Naive thymus-derived CD4-positive, alpha-beta T cell (primary cell): ENCODE measurements around the gene GLIS1. TPM values are rescaled to one million over a fixed set of nuclear protein-coding genes. Genes with fewer than 3 reads are reported as not detected.
"Not testable (repeated sequence)": the region's sequence is repeated elsewhere in the genome, so short reads cannot be mapped to it uniquely, and the experiment has no call there.

Experiments
- ATAC-seq: fragments of 150-1000 bp; cut with Tn5 transposase; 2 replicates; pipeline ENCODE4 v1.10.0; 2021; ENCODE audit warnings: mild to moderate bottlenecking, moderate library complexity
- CTCF ChIA-PET: fragments of 350-600 bp; sonication (Branson Sonifier 250); formaldehyde crosslinking; loops from one replicate; lab custom pipeline; 2021; ENCODE audit warnings: antibody characterized with exemption; lab: Charles Lee
- POLR2A ChIA-PET: fragments of 350-600 bp; sonication (Branson Sonifier 250); formaldehyde crosslinking; loops from one replicate; lab custom pipeline; 2021; ENCODE audit warnings: antibody characterized with exemption, inconsistent platforms; lab: Charles Lee
- DNase-seq, 9 donors: peaks; one replicate each; pipeline versions ENCODE4 v3.0.0 to v3.0.0-alpha.2; 2020 to 2022; ENCODE audit warnings: mixed read lengths in 1 of 9
- H3K27ac ChIP-seq: one replicate; pipeline ENCODE4 v1.7.0; 2013; ENCODE audit warnings: mild to moderate bottlenecking, low read depth, low read length, moderate library complexity
- H3K27me3 ChIP-seq, 2 donors: one replicate each; pipeline ENCODE4 v1.7.0; 2013; ENCODE audit warnings: low read length in 2 of 2, mild to moderate bottlenecking in 2 of 2, moderate library complexity in 2 of 2; ENCODE audit not compliant: control insufficient read depth in 2 of 2, insufficient read depth in 2 of 2
- H3K36me3 ChIP-seq, 3 experiments: 1 replicate in 2 of 3; 2 replicates in 1 of 3; pipeline ENCODE4 v1.7.0; 2013; ENCODE audit warnings: low read length in 3 of 3, mild to moderate bottlenecking in 3 of 3, moderate library complexity in 1 of 3; ENCODE audit not compliant: insufficient read depth in 3 of 3, control insufficient read depth in 2 of 3
- H3K4me1 ChIP-seq, 2 donors: one replicate each; pipeline ENCODE4 v1.7.0; 2013; ENCODE audit warnings: low read length in 2 of 2, mild to moderate bottlenecking in 2 of 2, moderate library complexity in 1 of 2; ENCODE audit not compliant: control insufficient read depth in 2 of 2, insufficient read depth in 2 of 2
- H3K4me3 ChIP-seq: 2 replicates; pipeline ENCODE4 v1.7.0; 2013; ENCODE audit warnings: mild to moderate bottlenecking, low read length
- H3K9me3 ChIP-seq, 3 experiments: 1 replicate in 2 of 3; 2 replicates in 1 of 3; pipeline ENCODE4 v1.7.0; 2013; ENCODE audit warnings: low read length in 3 of 3; ENCODE audit not compliant: control insufficient read depth in 2 of 3
- H3K27ac Mint-ChIP-seq, 9 donors: one replicate each; pipeline ENCODE4 v1.8.0; 2020 to 2022; ENCODE audit warnings: mixed read lengths in 9 of 9, mild to moderate bottlenecking in 8 of 9, moderate library complexity in 5 of 9, inconsistent platforms in 2 of 9
- H3K27me3 Mint-ChIP-seq, 5 donors: one replicate each; pipeline ENCODE4 v1.8.0; 2021 to 2022; ENCODE audit warnings: mixed read lengths in 5 of 5, mild to moderate bottlenecking in 1 of 5
- H3K36me3 Mint-ChIP-seq, 5 donors: one replicate each; pipeline ENCODE4 v1.8.0; 2020 to 2022; ENCODE audit warnings: mixed read lengths in 5 of 5, mild to moderate bottlenecking in 3 of 5, inconsistent platforms in 1 of 5
- H3K4me1 Mint-ChIP-seq, 7 donors: one replicate each; pipeline ENCODE4 v1.8.0; 2020 to 2022; ENCODE audit warnings: mixed read lengths in 7 of 7, mild to moderate bottlenecking in 3 of 7, inconsistent platforms in 1 of 7
- H3K4me3 Mint-ChIP-seq, 10 donors: one replicate each; pipeline ENCODE4 v1.8.0; 2020 to 2022; ENCODE audit warnings: mild to moderate bottlenecking in 10 of 10, mixed read lengths in 10 of 10, moderate library complexity in 6 of 10, inconsistent platforms in 2 of 10
- H3K9me3 Mint-ChIP-seq, 11 donors: one replicate each; pipeline ENCODE4 v1.8.0; 2020 to 2022; ENCODE audit warnings: mixed read lengths in 11 of 11, mild to moderate bottlenecking in 4 of 11, inconsistent platforms in 1 of 11, moderate library complexity in 1 of 11
- intact Hi-C, 2 donors: fragments of 100-400 bp; cut with micrococcal nuclease; formaldehyde crosslinking; loops; one replicate each; pipeline ENCODE4 v1.15.1; 2023
- polyA plus RNA-seq, 2 donors: library from polyadenylated mRNA; unstranded; fragments of 300-500 nt; fragmentation: Illumina TruSeq; gene quantifications; one replicate each; pipeline ENCODE4 v1.2.3, GENCODE V29; 2021
- total RNA-seq, 6 experiments: library from RNA in 5 of 6; stranded (reverse) in 5 of 6; gene quantifications; 1 replicate in 5 of 6; 2 replicates in 1 of 6; pipeline ENCODE4 v1.2.3 and lab custom pipeline; 2021 to 2026

The GLIS1 gene
- total and polyA plus RNA-seq, 7 experiments from 2014 or later: not detected

DNA sequence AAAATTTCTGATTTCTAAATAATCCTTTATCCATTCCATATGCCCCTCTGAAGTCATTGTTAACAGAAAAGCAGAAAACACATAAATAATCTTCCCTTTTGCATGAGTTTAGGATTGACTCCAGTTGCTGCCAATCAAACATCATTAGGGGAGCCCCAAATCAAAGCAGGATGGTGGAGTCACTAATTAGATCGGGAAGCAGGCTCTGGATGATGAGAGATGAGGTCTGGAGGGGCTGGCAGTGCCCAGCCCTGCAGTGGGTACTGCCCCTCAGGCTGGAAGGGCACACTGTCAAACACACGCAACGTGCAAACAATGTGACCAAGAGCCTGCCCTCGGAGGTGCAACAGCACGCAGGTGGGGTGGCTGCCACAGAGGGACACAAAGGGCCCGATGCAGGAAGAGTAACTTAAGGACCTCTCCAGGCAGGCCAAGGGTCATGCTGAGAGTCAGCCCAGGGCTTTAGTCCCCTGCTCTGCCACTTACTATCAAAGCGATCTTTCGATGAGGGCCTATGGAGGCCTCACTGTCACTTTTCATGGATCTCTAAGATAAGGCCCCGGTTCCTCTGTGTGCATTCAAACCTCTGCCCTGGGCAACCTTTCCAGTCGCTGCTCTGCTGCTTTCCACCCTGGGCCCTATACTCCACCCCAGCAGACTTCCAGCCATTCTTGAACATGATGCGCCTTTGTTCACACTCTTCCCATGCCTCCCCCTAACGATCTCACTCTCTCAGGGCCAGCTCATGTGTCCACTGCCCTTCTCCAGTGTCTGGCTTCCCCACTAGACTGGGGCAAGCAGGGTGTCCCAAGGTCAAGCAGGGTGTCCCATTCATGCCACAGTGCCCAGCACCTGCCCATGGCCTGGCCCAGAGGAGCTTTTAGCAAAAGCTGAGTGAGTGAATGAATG lies 180.9 kb downstream of the GLIS1 start:
- intact Hi-C loops: no loop called here
- ChIA-PET CTCF (no interaction called here), POLR2A (no interaction called here)
- Histone ChIP-seq H3K36me3 (no peaks in the 10 kb centered on the region), H3K4me3 (no peak overlapping the region), H3K27me3 (no peaks in the 10 kb centered on the region), H3K4me1 (no peaks in the 10 kb centered on the region), H3K27ac (no peak overlapping the region), H3K9me3 (no peaks in the 10 kb centered on the region)
- DNase-seq (no peak), ATAC-seq (no peak)
- Mint-ChIP-seq H3K27ac (no peak overlapping the region), H3K27me3 (peaks cover 7 to 24% (median 20%) of the 10 kb centered on the region in 5 donors), H3K36me3 (no peaks in the 10 kb centered on the region), H3K4me3 (no peak overlapping the region), H3K4me1 (peaks cover 9 to 16% (median 14%) of the 10 kb centered on the region in 7 donors), H3K9me3 (peaks cover 0 to 2% (median 0%) of the 10 kb centered on the region in 11 donors)

DNA sequence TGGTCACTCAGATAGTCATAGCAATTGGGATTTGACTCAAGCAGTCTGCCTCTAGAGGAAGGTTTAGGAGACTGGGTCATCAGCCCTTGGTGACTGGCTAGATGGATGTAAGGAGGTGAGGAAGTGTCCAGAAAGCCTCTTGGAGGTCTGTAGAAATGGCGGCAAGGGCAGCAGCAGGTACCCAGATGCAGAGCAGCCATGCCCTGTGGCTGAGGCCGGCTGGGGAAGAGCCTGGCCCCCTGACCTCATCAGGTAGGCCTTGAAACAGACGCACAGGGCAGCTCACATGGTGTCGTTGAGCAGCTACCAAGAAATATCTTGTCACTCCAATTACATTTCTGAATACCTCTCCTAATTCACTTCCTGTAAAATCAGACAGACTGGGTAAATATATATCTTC lies 181.6 kb downstream of the GLIS1 start:
- H3K27me3 Mint-ChIP-seq: peaks cover 1 to 17% (median 14%) of the 10 kb centered on the region in 5 donors
- intact Hi-C loops: no loop called here
- no peak for ATAC-seq
- Histone ChIP-seq H3K9me3 (no peaks in the 10 kb centered on the region), H3K36me3 (no peaks in the 10 kb centered on the region), H3K4me1 (no peaks in the 10 kb centered on the region), H3K27me3 (no peaks in the 10 kb centered on the region), H3K4me3 (no peak overlapping the region), H3K27ac (no peak overlapping the region)
- no peaks in the 10 kb centered on the region for H3K36me3 Mint-ChIP-seq
- CTCF ChIA-PET: no interaction called here
- H3K9me3 Mint-ChIP-seq: peaks cover 0 to 2% (median 0%) of the 10 kb centered on the region in 11 donors
- H3K4me3 Mint-ChIP-seq: no peak overlapping the region
- no peak overlapping the region for H3K27ac Mint-ChIP-seq
- POLR2A ChIA-PET: no interaction called here
- no peak for DNase-seq
- peaks cover 6 to 8% (median 7%) of the 10 kb centered on the region in 7 donors for H3K4me1 Mint-ChIP-seq

- Mint-ChIP-seq H3K4me1 (peaks cover 0 to 2% (median under 1%) of the 10 kb centered on the region in 7 donors), H3K27me3 (peaks cover 1 to 12% (median 9%) of the 10 kb centered on the region in 5 donors), H3K27ac (no peak overlapping the region), H3K36me3 (no peaks in the 10 kb centered on the region), H3K9me3 (peaks cover 0 to 2% (median 0%) of the 10 kb centered on the region in 11 donors), H3K4me3 (no peak overlapping the region)
- no peak for DNase-seq
- ChIA-PET CTCF (no interaction called here), POLR2A (no interaction called here)
- Histone ChIP-seq H3K27ac (no peak overlapping the region), H3K9me3 (no peaks in the 10 kb centered on the region), H3K36me3 (no peaks in the 10 kb centered on the region), H3K4me3 (no peak overlapping the region), H3K4me1 (no peaks in the 10 kb centered on the region), H3K27me3 (no peaks in the 10 kb centered on the region)
- intact Hi-C loops: no loop called here
- no peak for ATAC-seq
Observed at GRCh38 chr1:53556657-53557227, 182.2 kb downstream of the GLIS1 start.

GRCh38 chr1:53555620-53556326 lies 183.2 kb downstream of the GLIS1 start:
- not testable (repeated sequence) for ATAC-seq

GRCh38 chr1:53554592-53555305 lies 184.2 kb downstream of the GLIS1 start:
- no peak overlapping the region for H3K27ac Mint-ChIP-seq
- POLR2A ChIA-PET: no interaction called here

More at GRCh38 chr1:53555620-53556326, 183.2 kb downstream of the GLIS1 start:
- H3K9me3 ChIP-seq, H3K36me3 Mint-ChIP-seq, H3K4me3 Mint-ChIP-seq, H3K27ac ChIP-seq, H3K4me1 Mint-ChIP-seq, H3K27ac Mint-ChIP-seq, H3K9me3 Mint-ChIP-seq, DNase-seq, POLR2A ChIA-PET, H3K27me3 ChIP-seq, H3K4me3 ChIP-seq, intact Hi-C loops, H3K36me3 ChIP-seq, CTCF ChIA-PET, H3K4me1 ChIP-seq: not testable (repeated sequence)
- peaks cover 1 to 15% (median 8%) of the 10 kb centered on the region in 5 donors for H3K27me3 Mint-ChIP-seq

DNA sequence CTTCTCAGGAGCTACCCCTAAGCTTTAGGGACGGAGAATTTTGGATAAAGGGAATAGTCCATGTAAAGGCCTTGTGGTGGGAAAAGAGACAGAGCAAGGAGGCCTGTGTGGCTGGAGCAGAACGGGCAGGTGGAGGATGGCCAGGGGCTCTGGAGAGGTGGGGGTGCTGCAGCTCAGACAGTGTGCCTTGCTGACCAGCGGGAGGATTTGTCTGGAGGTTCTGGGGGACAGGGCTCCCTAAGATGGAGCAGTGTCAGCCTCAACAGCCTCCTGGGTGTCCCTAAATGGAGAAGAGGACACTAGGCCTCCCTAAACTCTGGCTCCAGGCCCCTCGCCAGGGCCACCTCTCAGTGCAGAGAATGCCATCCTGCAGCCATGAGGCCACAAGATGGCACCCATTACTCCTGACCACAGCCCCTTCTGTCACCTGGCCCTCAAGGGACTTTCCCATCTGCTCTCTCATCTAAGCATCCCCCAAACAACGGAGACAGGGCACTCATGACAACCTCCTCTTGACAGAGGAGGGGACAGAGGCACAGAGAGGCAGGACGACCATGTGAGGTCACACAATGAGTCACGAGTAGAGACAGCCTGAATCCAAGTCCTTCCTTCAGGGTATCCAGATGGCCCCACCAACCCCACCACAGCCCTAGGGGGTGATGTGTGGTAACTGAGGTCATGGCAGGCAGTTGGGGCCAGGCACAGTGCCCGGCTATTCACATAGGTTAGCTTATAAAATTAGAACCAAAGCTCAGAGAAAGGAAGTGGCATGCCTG lies 185.0 kb downstream of the GLIS1 start:
- H3K27me3 Mint-ChIP-seq: peaks cover 0 to 10% (median 5%) of the 10 kb centered on the region in 5 donors
- peaks cover 0 to 1% (median 0%) of the 10 kb centered on the region in 7 donors for H3K4me1 Mint-ChIP-seq
- no peaks in the 10 kb centered on the region for H3K36me3 Mint-ChIP-seq
- Histone ChIP-seq H3K27ac (no peak overlapping the region), H3K4me3 (no peak overlapping the region), H3K36me3 (no peaks in the 10 kb centered on the region), H3K27me3 (no peaks in the 10 kb centered on the region), H3K4me1 (no peaks in the 10 kb centered on the region), H3K9me3 (no peaks in the 10 kb centered on the region)
- peaks cover 0 to 2% (median 0%) of the 10 kb centered on the region in 11 donors for H3K9me3 Mint-ChIP-seq
- intact Hi-C loops: no loop called here
- ATAC-seq (peak; percentile 19), DNase-seq (no peak)
- CTCF ChIA-PET: no interaction called here
- H3K27ac Mint-ChIP-seq: no peak overlapping the region
- no peak overlapping the region for H3K4me3 Mint-ChIP-seq
- POLR2A ChIA-PET: no interaction called here

More at GRCh38 chr1:53554592-53555305, 184.2 kb downstream of the GLIS1 start:
- peaks cover 0 to 1% (median 0%) of the 10 kb centered on the region in 7 donors for H3K4me1 Mint-ChIP-seq
- intact Hi-C loops: no loop called here
- DNase-seq: no peak
- peaks cover 1 to 13% (median 5%) of the 10 kb centered on the region in 5 donors for H3K27me3 Mint-ChIP-seq
- H3K4me1 ChIP-seq: no peaks in the 10 kb centered on the region
- H3K36me3 ChIP-seq: no peaks in the 10 kb centered on the region
- ATAC-seq: no peak
- H3K4me3 ChIP-seq: no peak overlapping the region
- no peak overlapping the region for H3K27ac ChIP-seq
- no peaks in the 10 kb centered on the region for H3K36me3 Mint-ChIP-seq
- no peaks in the 10 kb centered on the region for H3K9me3 ChIP-seq
- H3K27me3 ChIP-seq: no peaks in the 10 kb centered on the region
- CTCF ChIA-PET: no interaction called here
- peaks cover 0 to 2% (median 0%) of the 10 kb centered on the region in 11 donors for H3K9me3 Mint-ChIP-seq
- no peak overlapping the region for H3K4me3 Mint-ChIP-seq
